Stomach (tissue), 4 donors: ENCODE results near the gene KDM4B.

Experiments
- CTCF ChIP-seq, 7 experiments: fragments of 450-650 bp in 4 of 7; fragments of 200-600 bp in 3 of 7; sonication (generic) in 3 of 7; IDR thresholded peaks; one replicate each; pipeline ENCODE4 v1.5.1; 2016 to 2019; ENCODE audit warnings: antibody characterized with exemption in 7 of 7, control low read depth in 2 of 7, mild to moderate bottlenecking in 1 of 7
- EP300 ChIP-seq: sonication (generic); formaldehyde crosslinking; IDR thresholded peaks from one replicate; pipeline ENCODE4 v1.6.1; 2017; ENCODE audit warnings: antibody characterized with exemption
- POLR2A ChIP-seq, 4 donors: fragments of 450-650 bp; IDR thresholded peaks; one replicate each; pipeline ENCODE4 v1.6.1; 2016; ENCODE audit warnings: antibody characterized with exemption in 4 of 4, control low read depth in 2 of 4, mild to moderate bottlenecking in 1 of 4, moderate library complexity in 1 of 4
- POLR2AphosphoS5 ChIP-seq, 3 donors: sonication (generic); formaldehyde crosslinking; IDR thresholded peaks; one replicate each; pipeline ENCODE4 v1.6.1; 2016; ENCODE audit warnings: antibody characterized with exemption in 3 of 3

GRCh38 chr19:5081443-5082161 is 112.7 kb downstream of the KDM4B start:
- TF ChIP-seq EP300 (no peak), CTCF (IDR thresholded peaks at IDR 0.05) (no peak), POLR2A (IDR thresholded peaks at IDR 0.05) (no peak), POLR2AphosphoS5 (IDR thresholded peaks at IDR 0.05) (no peak)
